ENCODE results near the gene TCAP. TPM values are rescaled to one million over a fixed set of nuclear protein-coding genes. Genes with fewer than 3 reads are reported as not detected.

TCAP gene
- polyA plus RNA-seq, 1 donor (not counting 4 experiments of a cell fraction or from before 2014, with no cell fraction given), result 0.20 TPM

DNA sequence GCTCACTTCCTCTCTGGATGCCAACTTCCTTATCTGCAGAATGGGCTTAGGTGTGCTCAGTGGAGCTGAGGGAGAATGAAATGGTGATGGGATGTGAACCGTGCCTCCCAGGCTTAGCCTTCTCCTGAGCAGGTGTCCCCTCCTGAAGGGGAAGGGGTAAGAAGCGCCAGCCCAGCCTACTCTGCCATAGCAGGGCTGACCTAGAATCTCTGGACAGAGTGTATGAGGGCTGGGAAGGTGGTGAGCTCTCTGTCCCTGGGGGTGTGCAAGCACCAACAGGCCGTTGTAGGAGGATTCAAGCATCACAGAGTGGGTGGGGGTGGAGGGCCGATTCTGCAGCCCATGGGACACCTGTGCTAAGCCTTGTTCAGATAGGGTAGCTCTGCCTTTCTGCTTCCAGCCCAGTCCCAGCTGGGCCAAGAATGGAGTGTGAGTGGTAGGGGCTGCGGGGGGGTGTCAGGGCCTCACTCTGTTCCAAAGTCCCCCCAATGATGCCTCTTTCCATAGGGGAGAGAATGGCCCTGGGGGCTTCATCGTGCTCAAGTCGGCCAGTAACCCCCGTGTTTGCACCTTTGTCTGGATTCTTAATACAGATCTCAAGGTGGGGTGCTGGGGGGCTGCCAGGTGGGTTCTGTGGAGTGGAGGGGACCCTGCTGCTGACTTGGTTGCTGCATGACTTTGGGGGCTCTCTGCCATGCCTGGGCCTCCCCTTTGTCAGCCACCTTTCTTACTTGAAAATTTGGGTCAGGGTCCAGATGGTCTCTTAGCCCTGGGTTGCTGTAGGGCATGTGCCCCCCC lies 3.2 kb upstream of the TCAP start:
- H3K9ac ChIP-seq (ENCODE audit: control insufficient read depth, extremely low read depth, insufficient read depth, low read length), result no peak overlapping the region
- no peak for FAIRE-seq
- H3K4me2 ChIP-seq (ENCODE audit: control insufficient read depth, extremely low read depth, insufficient read depth, low read depth, low read length), result no peak overlapping the region
- H3K4me3 ChIP-seq (ENCODE audit: control insufficient read depth in 2 of 3, extremely low read depth in 1 of 3, insufficient read depth in 2 of 3, low read depth in 1 of 3, low read length in 3 of 3), result no peak overlapping the region
- H3K9me1 ChIP-seq (ENCODE audit: control insufficient read depth, extremely low read depth, insufficient read depth, low read length), result no peaks in the 10 kb centered on the region
- peaks cover 6 to 16% of the 10 kb centered on the region in 2 experiments for H3K36me3 ChIP-seq (ENCODE audit: control insufficient read depth in 2 of 2, extremely low read depth in 1 of 2, insufficient read depth in 2 of 2, low read length in 2 of 2)
- no peak overlapping the region for H3K27ac ChIP-seq (ENCODE audit: control insufficient read depth, insufficient read depth, low read length)
- no peaks in the 10 kb centered on the region for H3K79me2 ChIP-seq (ENCODE audit: control insufficient read depth, insufficient read depth, low read length)
- TF ChIP-seq, protein P1, sequence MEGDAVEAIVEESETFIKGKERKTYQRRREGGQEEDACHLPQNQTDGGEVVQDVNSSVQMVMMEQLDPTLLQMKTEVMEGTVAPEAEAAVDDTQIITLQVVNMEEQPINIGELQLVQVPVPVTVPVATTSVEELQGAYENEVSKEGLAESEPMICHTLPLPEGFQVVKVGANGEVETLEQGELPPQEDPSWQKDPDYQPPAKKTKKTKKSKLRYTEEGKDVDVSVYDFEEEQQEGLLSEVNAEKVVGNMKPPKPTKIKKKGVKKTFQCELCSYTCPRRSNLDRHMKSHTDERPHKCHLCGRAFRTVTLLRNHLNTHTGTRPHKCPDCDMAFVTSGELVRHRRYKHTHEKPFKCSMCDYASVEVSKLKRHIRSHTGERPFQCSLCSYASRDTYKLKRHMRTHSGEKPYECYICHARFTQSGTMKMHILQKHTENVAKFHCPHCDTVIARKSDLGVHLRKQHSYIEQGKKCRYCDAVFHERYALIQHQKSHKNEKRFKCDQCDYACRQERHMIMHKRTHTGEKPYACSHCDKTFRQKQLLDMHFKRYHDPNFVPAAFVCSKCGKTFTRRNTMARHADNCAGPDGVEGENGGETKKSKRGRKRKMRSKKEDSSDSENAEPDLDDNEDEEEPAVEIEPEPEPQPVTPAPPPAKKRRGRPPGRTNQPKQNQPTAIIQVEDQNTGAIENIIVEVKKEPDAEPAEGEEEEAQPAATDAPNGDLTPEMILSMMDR (optimal IDR thresholded peaks at IDR 0.05 in 1 of 3, IDR thresholded peaks at IDR 0.05 in 1 of 3, conservative IDR thresholded peaks at IDR 0.05 in 1 of 3; ENCODE audit: extremely low read depth in 1 of 3, insufficient read depth in 2 of 3, low read length in 3 of 3), result no peak
- no peak for TF ChIP-seq EZH2 (IDR thresholded peaks at IDR 0.05; ENCODE audit: low read length)
- H2AFZ ChIP-seq (ENCODE audit: control insufficient read depth, low read length), result no peak overlapping the region
- no peak for DNase-seq (ENCODE audit: low read depth, low spot score)
- no peaks in the 10 kb centered on the region for H4K20me1 ChIP-seq (ENCODE audit: control insufficient read depth, extremely low read depth, insufficient read depth, low read length)
- H3K4me1 ChIP-seq (ENCODE audit: control insufficient read depth, extremely low read depth, insufficient read depth, low read length), result peaks cover 5% of the 10 kb centered on the region
- peaks cover 14% of the 10 kb centered on the region for H3K27me3 ChIP-seq (ENCODE audit: control insufficient read depth, extremely low read depth, insufficient read depth, low read length)
- H3K9me3 ChIP-seq (ENCODE audit: control insufficient read depth, low read depth, low read length), result no peaks in the 10 kb centered on the region
- dilution Hi-C loops (cut with MboI; ENCODE audit: extremely low pct_ligation_motif_present, low sequenced_read_pairs), result no loop called here

DNA sequence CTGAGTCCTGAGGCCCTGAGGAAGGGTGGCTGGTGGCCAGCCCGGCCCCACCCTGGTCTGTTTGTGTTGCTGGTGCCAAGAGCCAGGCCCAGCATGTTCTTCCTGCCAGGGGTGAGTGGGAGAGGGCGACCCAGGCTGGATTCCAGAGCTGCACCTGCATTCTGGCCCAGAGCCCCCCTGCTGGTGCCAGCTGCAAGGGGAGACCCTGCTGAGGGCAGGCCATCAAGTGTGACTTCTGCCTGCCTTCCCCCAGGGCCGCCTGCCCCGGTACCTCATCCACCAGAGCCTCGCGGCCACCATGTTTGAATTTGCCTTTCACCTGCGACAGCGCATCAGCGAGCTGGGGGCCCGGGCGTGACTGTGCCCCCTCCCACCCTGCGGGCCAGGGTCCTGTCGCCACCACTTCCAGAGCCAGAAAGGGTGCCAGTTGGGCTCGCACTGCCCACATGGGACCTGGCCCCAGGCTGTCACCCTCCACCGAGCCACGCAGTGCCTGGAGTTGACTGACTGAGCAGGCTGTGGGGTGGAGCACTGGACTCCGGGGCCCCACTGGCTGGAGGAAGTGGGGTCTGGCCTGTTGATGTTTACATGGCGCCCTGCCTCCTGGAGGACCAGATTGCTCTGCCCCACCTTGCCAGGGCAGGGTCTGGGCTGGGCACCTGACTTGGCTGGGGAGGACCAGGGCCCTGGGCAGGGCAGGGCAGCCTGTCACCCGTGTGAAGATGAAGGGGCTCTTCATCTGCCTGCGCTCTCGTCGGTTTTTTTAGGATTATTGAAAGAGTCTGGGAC lies 2.4 kb upstream of the TCAP start:
- DNase-seq (ENCODE audit: low read depth, low spot score), result no peak
- no peak overlapping the region for H3K9ac ChIP-seq (ENCODE audit: control insufficient read depth, extremely low read depth, insufficient read depth, low read length)
- H3K9me3 ChIP-seq (ENCODE audit: control insufficient read depth, low read depth, low read length), result no peaks in the 10 kb centered on the region
- dilution Hi-C loops (cut with MboI; ENCODE audit: extremely low pct_ligation_motif_present, low sequenced_read_pairs), result no loop called here
- H3K4me1 ChIP-seq (ENCODE audit: control insufficient read depth, extremely low read depth, insufficient read depth, low read length), result peaks cover 5% of the 10 kb centered on the region
- H4K20me1 ChIP-seq (ENCODE audit: control insufficient read depth, extremely low read depth, insufficient read depth, low read length), result no peaks in the 10 kb centered on the region
- no peak for FAIRE-seq
- H3K36me3 ChIP-seq (ENCODE audit: control insufficient read depth in 2 of 2, extremely low read depth in 1 of 2, insufficient read depth in 2 of 2, low read length in 2 of 2), result peaks cover 2 to 16% of the 10 kb centered on the region in 2 experiments
- TF ChIP-seq, protein P1 (optimal IDR thresholded peaks at IDR 0.05 in 1 of 3, IDR thresholded peaks at IDR 0.05 in 1 of 3, conservative IDR thresholded peaks at IDR 0.05 in 1 of 3; ENCODE audit: extremely low read depth in 1 of 3, insufficient read depth in 2 of 3, low read length in 3 of 3), result no peak
- TF ChIP-seq EZH2 (IDR thresholded peaks at IDR 0.05; ENCODE audit: low read length), result no peak
- no peak overlapping the region for H3K4me2 ChIP-seq (ENCODE audit: control insufficient read depth, extremely low read depth, insufficient read depth, low read depth, low read length)
- H3K79me2 ChIP-seq (ENCODE audit: control insufficient read depth, insufficient read depth, low read length), result no peaks in the 10 kb centered on the region
- H3K27me3 ChIP-seq (ENCODE audit: control insufficient read depth, extremely low read depth, insufficient read depth, low read length), result peaks cover 20% of the 10 kb centered on the region
- H3K27ac ChIP-seq (ENCODE audit: control insufficient read depth, insufficient read depth, low read length), result no peak overlapping the region
- H2AFZ ChIP-seq (ENCODE audit: control insufficient read depth, low read length), result no peak overlapping the region
- H3K4me3 ChIP-seq (ENCODE audit: control insufficient read depth in 2 of 3, extremely low read depth in 1 of 3, insufficient read depth in 2 of 3, low read depth in 1 of 3, low read length in 3 of 3), result no peak overlapping the region
- H3K9me1 ChIP-seq (ENCODE audit: control insufficient read depth, extremely low read depth, insufficient read depth, low read length), result no peaks in the 10 kb centered on the region

Measured in keratinocyte (primary cell).